ENCODE results near the gene MSANTD4. TPM values are rescaled to one million over a fixed set of nuclear protein-coding genes. Genes with fewer than 3 reads are reported as not detected.
"Not testable (repeated sequence)": the region's sequence is repeated elsewhere in the genome, so short reads cannot be mapped to it uniquely, and the experiment has no call there.

MSANTD4 gene
- polyA plus RNA-seq, 1 donor from 2014 or later = 6.6 TPM

DNA sequence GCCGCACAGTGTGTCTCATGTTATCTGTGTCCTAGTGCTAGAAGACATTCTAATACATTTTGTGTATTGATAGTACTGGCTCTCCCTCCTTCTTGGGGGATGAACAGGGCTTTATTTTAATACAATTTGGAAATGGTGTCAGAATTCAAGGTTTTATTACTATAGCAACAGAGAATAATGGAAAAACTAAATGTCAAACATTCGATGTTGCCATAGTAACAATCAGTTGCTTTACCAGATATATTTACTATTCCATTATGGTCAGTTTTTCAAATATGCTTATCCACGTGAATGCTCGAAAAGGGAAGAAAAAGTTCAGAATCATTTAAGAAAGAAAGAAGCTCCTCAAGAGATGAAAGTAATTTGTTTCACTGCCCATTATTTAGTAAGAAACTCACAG, 8.6 kb upstream of the MSANTD4 start:
- Mint-ChIP-seq H3K36me3 (peaks cover 2% of the 10 kb centered on the region), H3K9me3 (peaks cover 0 to 4% (median 2%) of the 10 kb centered on the region in 3 donors), H3K27me3 (peaks cover 20% of the 10 kb centered on the region), H3K4me3 (no peak overlapping the region), H3K4me1 (no peaks in the 10 kb centered on the region), H3K27ac (no peak overlapping the region)

DNA sequence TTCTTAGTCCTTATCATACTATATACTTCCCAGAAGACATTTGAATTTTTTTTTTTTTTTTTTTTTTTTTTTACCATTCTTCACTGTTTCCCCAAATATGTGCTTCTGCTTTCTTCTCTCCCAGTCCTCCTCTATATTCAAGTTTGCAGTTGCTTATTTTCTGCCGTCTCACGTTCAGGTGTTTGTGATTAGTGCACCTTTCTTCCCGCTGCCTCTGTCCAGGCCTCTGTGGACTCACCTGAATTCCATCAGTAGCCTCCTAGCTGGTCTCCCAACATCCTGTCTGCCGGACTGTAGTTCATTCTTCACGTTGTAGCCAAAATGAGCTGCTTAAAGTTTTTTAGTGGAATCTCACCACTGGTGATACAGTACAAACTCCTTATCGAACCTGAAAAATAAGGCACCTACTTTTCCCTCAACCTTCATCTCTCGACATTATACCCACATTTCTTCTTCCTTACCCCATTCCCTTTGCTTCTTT, 795 bp upstream of the MSANTD4 start:
- H3K27me3 Mint-ChIP-seq = no peaks in the 10 kb centered on the region
- H3K36me3 Mint-ChIP-seq = peaks cover 5% of the 10 kb centered on the region
- peak overlapping the region; percentile 89 to 99 (median 96) for H3K4me3 Mint-ChIP-seq
- H3K27ac Mint-ChIP-seq = peak overlapping the region; percentile 75 to 97 (median 83)
- peaks cover 0 to 4% (median 2%) of the 10 kb centered on the region in 3 donors for H3K9me3 Mint-ChIP-seq
- H3K4me1 Mint-ChIP-seq = peaks cover 24 to 38% (median 34%) of the 10 kb centered on the region in 3 donors

DNA sequence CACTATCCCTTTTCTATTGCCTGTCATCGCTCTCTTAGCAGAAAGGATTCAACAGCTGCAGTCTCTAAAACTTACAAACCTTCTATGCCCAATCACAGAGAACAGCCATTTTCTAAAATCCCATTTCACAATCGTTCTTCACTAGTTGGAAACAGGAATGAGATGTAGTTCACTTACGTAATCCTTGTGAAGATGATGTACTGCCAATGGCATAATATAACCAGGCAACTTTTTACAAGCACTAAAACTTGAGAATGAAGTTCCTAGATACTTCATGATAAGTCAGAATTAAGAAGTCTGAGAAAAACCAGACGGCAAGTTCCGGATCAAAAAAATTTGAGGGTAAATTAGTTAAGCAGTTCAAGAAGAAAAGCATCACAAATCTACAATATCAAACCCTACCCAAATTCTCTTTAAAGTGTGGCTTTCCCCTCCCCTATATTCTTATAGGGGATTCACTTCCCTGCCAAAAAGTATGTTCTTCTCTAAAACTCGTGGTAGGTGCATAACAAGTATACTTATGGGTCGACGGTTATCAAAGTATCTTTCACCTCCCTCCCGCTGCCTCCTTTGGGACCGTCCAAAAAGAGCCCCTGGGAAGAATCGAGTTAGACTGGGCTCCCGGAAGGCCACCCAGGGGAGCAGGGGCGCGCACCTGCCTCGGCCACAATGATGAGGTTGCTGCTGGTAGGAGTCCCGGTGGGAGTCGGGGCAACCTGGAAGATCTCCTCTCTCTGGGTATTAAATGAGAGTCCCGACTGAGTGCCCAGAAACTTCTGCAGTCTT, 666 bp downstream of the MSANTD4 start:
- Mint-ChIP-seq H3K27me3 (no peaks in the 10 kb centered on the region), H3K4me3 (peak overlapping the region; percentile 89 to 99 (median 96)), H3K27ac (peak overlapping the region; percentile 75 to 97 (median 83)), H3K4me1 (peaks cover 30 to 44% (median 38%) of the 10 kb centered on the region in 3 donors), H3K9me3 (no peaks in the 10 kb centered on the region), H3K36me3 (peaks cover 5% of the 10 kb centered on the region)

DNA sequence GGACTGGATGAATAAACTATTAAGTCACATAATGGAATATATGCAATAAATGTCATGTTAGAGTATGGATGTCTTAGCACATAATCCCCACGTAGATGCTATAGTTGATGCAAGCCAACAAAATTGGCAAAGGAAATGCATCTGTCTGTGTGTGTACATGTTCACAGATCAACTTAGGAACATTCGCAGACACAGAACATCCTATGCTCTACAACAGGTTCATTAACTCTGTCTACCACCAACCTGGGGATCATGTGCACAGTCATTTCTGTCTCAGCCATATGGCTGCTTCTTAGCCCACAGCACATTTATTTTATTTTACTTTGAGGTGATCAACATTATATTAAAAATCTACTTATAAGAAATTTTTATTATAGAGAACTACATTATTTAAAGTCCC, 4.9 kb downstream of the MSANTD4 start:
- no peaks in the 10 kb centered on the region for H3K9me3 Mint-ChIP-seq
- peaks cover 29 to 47% (median 47%) of the 10 kb centered on the region in 3 donors for H3K4me1 Mint-ChIP-seq
- H3K27ac Mint-ChIP-seq = no peak overlapping the region
- H3K27me3 Mint-ChIP-seq = no peaks in the 10 kb centered on the region
- peaks cover 10% of the 10 kb centered on the region for H3K36me3 Mint-ChIP-seq
- no peak overlapping the region for H3K4me3 Mint-ChIP-seq

DNA sequence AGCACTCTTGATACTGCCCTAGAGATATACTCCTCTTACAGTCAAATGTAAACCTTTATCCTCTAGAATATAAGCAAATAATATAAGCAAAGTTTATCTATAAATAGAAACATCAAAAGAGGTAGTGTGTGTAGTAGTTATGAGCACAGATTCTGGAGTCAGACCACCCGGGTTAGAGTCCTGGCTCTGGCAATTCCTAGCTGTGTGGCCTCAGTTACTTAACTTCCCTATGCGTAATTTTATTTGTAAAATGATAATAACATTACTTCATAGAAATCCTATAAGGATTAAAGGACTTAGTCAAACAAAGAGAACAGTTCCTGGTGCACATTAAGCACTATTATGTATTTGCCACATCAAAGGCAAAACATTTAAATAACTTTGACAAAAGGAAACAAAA, 7.0 kb downstream of the MSANTD4 start:
- H3K9me3 Mint-ChIP-seq = no peaks in the 10 kb centered on the region
- H3K36me3 Mint-ChIP-seq = peaks cover 14% of the 10 kb centered on the region
- H3K4me1 Mint-ChIP-seq = peaks cover 22 to 43% (median 36%) of the 10 kb centered on the region in 3 donors
- no peak overlapping the region for H3K4me3 Mint-ChIP-seq
- no peaks in the 10 kb centered on the region for H3K27me3 Mint-ChIP-seq
- no peak overlapping the region for H3K27ac Mint-ChIP-seq

DNA sequence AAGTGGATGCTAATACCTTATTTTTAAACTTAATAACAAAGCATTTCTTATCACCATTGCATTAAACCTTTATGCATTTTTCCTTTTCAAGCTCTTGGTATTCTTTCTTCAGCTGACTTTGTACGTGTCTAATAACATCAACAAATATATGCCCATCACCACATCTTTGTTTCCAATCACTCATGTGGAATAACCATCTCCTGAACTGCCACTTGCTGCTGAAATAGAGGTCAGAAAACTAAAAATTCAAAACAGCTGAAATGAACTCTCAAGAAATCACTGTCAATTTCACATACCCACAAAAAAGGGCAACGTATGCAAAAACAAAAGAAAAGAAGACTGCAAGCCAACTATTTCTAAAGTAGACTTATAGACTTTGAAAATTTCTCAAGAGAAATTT, 7.4 kb downstream of the MSANTD4 start:
- H3K4me1 Mint-ChIP-seq = peaks cover 22 to 43% (median 31%) of the 10 kb centered on the region in 3 donors
- peak overlapping the region in 1 of 4 donors; percentile 23 for H3K4me3 Mint-ChIP-seq
- no peaks in the 10 kb centered on the region for H3K27me3 Mint-ChIP-seq
- H3K9me3 Mint-ChIP-seq = peaks cover 0 to 2% (median 0%) of the 10 kb centered on the region in 3 donors
- H3K27ac Mint-ChIP-seq = no peak overlapping the region
- H3K36me3 Mint-ChIP-seq = peaks cover 16% of the 10 kb centered on the region

DNA sequence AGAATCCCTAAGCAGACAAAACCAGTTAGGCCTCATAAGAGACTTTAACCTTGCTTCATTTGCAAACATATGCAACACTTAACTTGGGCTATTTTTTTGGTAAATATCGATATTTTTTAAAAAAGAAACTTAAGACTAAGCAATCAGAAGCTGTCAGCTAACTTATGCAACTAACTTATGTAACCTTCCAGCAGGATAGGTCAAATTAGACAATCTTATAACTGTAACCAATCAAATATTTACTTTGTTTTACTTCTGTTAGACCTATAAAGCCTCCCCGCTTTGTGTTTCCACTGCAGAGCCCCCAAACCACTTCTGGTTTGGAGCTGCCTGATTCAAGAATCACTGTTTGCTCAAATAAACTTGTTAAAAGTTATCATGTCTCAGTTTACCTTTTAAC, 8.0 kb downstream of the MSANTD4 start:
- peaks cover 0 to 3% (median 0%) of the 10 kb centered on the region in 3 donors for H3K9me3 Mint-ChIP-seq
- peaks cover 21 to 43% (median 26%) of the 10 kb centered on the region in 3 donors for H3K4me1 Mint-ChIP-seq
- H3K27ac Mint-ChIP-seq = no peak overlapping the region
- H3K27me3 Mint-ChIP-seq = no peaks in the 10 kb centered on the region
- no peak overlapping the region for H3K4me3 Mint-ChIP-seq
- H3K36me3 Mint-ChIP-seq = peaks cover 17% of the 10 kb centered on the region

DNA sequence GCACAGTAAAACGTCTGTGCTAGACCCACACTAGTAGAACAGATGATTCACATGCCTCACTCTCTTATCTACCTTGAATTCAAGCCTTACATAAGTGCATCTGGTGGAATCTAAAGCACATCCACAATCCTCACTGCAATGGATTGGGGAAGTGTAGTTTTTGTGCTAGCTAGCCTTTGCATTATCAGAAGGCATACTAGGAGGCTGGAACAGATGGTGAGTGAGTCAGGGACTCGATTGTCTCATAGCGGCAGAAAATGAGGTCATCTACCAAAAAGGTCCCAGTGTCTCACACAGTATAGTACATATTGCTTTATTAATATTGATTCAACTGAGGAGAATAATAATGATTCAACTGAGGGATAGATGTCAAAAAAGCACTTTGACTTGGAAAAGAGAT, 9.3 kb downstream of the MSANTD4 start:
- Mint-ChIP-seq H3K9me3 (peaks cover 0 to 3% (median 0%) of the 10 kb centered on the region in 3 donors), H3K27ac (peak overlapping the region in 1 of 3 donors; percentile 13), H3K4me3 (no peak overlapping the region), H3K36me3 (peaks cover 23% of the 10 kb centered on the region), H3K27me3 (no peaks in the 10 kb centered on the region), H3K4me1 (peaks cover 17 to 36% (median 18%) of the 10 kb centered on the region in 3 donors)

DNA sequence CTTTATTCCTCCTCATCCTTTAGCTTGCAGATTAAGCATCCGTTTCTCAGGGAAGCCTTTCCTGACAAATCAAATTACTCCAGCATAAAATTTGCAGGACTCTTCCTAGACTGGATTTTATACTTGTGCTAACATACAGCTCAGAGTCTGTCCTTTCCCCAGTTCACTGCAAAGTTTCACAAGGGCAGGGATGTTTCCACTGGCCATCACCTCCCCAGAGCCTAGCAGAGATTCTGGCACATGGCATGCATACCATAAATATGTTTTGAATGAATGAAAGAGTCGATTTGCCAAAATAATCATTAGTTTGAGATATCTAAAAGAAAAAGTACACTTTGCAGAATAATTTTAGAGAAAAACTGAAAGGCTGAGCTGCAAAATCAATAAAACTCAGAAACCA, 10.6 kb downstream of the MSANTD4 start:
- H3K36me3 Mint-ChIP-seq = peaks cover 33% of the 10 kb centered on the region

DNA sequence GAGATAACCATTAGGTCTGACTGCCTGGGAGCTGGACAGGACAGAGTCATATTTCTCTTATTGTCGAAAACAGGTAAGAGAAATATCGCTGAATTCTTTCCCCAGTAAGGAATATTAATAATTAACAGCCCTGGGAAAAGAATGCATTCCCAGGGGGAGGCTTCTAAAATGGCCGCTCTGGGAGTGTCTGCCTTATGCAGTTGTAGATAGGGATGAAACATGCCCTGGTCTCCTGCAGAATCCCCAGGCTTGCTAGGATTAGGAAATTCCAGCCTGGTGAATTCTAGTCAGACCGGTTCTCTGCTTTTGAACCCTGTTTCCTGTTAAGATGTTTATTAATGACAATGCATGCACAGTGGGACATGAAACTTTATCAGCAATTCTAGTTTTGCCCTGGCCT, 18.9 kb downstream of the MSANTD4 start:
- H3K4me3 Mint-ChIP-seq, H3K27ac Mint-ChIP-seq, H3K4me1 Mint-ChIP-seq, H3K27me3 Mint-ChIP-seq: not testable (repeated sequence)
- Mint-ChIP-seq H3K9me3 (peaks cover 0 to 12% (median 4%) of the 10 kb centered on the region in 3 donors), H3K36me3 (peaks cover 31% of the 10 kb centered on the region)

More for the DNA sequence above, 10.6 kb downstream of the MSANTD4 start:
- Mint-ChIP-seq H3K4me1 (peaks cover 13 to 34% (median 14%) of the 10 kb centered on the region in 3 donors), H3K27me3 (no peaks in the 10 kb centered on the region), H3K4me3 (no peak overlapping the region), H3K9me3 (peaks cover 0 to 3% (median 0%) of the 10 kb centered on the region in 3 donors), H3K27ac (peak overlapping the region in 1 of 3 donors; percentile 73)

DNA sequence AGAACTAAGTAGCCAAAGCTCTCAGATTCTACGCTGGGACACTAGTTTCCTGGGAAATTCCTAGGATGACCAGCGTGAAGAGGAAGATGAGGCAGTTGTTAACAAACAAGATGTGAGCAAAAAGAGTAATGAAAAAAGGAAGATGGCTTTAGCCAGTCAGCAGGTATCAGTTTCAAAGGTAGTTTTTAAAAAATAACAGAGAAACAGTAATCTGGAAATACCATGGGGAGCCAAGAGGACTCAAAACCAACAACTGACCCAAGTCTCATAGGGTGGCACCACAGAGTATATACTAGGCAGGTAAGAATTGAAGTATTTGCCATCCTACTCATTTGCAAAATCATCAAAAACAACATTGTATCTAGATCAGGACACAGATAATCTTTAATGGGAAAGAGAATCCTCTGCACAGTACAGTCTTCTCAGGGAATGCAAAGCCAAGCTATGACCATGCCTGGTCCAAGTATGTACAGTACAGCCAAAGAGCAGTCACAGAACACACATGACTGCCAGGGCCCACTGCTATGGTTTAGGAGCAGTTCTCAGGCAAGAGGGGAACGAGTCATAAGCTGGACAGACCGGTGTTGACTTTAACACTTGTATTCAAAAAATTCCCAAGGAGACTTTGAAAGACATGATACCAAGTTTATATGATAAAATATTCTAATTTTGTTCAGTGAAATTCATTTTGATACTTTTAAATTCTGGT, 20.6 kb downstream of the MSANTD4 start:
- Mint-ChIP-seq H3K4me1 (peaks cover 0 to 12% (median 7%) of the 10 kb centered on the region in 3 donors), H3K4me3 (peak overlapping the region in 1 of 4 donors; percentile 1), H3K9me3 (peaks cover 0 to 12% (median 4%) of the 10 kb centered on the region in 3 donors), H3K27me3 (no peaks in the 10 kb centered on the region), H3K27ac (no peak overlapping the region), H3K36me3 (peaks cover 20% of the 10 kb centered on the region)

DNA sequence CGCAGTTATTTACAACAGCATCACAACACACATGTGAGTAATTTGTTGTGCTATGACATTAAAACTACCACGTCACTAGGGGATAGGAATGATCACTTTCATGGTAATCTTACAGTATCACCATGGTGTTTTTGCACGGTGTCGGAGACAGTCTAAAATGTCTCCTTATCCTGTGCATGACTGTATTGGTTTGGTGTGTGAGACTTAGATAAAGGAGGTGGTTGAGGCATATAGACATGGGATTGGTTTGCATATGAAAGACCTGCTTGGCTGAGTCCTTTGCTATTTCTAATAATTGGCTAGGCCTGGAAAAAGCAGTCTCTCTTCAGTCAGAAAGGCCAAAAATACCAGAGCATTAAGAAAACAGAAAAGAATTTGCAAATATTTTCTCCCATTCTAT, 30.2 kb downstream of the MSANTD4 start:
- Mint-ChIP-seq H3K4me1 (no peaks in the 10 kb centered on the region), H3K4me3 (no peak overlapping the region), H3K27ac (no peak overlapping the region), H3K9me3 (peaks cover 0 to 6% (median 2%) of the 10 kb centered on the region in 3 donors), H3K27me3 (no peaks in the 10 kb centered on the region), H3K36me3 (peaks cover 17% of the 10 kb centered on the region)

DNA sequence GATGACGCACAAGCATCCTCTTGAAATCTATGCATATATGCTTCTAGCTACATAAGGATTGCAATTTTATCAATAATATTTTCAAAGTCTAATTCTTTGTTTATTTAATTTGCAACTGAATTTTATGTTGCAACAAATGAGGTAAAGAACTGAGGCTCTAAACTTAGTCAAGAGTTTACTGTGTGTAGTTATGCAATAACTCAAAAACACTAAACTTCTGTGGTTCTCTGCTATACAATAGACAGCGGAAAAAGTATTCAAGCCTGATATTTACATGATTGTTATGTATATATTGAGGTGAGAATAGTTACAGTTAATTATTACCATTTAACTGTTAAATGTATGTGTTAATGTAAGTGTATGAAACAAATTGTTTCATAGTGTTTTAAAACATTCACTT, 32.9 kb downstream of the MSANTD4 start:
- H3K4me1 Mint-ChIP-seq = no peaks in the 10 kb centered on the region
- peaks cover 10% of the 10 kb centered on the region for H3K36me3 Mint-ChIP-seq
- no peak overlapping the region for H3K27ac Mint-ChIP-seq
- no peak overlapping the region for H3K4me3 Mint-ChIP-seq
- H3K27me3 Mint-ChIP-seq = no peaks in the 10 kb centered on the region
- H3K9me3 Mint-ChIP-seq = peaks cover 0 to 6% (median 2%) of the 10 kb centered on the region in 3 donors

DNA sequence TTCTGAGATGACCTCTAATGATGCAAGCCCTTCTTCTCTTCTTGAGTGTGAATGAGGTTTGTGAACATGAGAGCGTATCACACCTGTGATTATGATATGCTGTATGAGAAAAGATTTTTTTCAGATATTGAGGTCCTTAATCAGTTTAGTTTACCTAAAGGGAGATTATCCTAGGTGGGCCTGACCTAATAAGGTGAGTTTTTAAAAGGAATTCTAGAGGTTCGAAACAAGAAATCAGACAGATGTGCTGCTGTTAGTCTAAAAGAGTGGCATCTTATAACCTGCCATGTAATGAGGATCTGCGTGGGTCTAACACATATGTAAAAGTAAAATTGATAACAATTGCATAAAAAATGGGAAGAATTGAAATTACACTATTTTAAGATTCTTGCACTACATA, 33.8 kb downstream of the MSANTD4 start:
- peaks cover 4% of the 10 kb centered on the region for H3K36me3 Mint-ChIP-seq
- no peaks in the 10 kb centered on the region for H3K27me3 Mint-ChIP-seq
- H3K9me3 Mint-ChIP-seq = peaks cover 0 to 2% (median 0%) of the 10 kb centered on the region in 3 donors
- H3K4me1 Mint-ChIP-seq = no peaks in the 10 kb centered on the region
- no peak overlapping the region for H3K27ac Mint-ChIP-seq
- no peak overlapping the region for H3K4me3 Mint-ChIP-seq

DNA sequence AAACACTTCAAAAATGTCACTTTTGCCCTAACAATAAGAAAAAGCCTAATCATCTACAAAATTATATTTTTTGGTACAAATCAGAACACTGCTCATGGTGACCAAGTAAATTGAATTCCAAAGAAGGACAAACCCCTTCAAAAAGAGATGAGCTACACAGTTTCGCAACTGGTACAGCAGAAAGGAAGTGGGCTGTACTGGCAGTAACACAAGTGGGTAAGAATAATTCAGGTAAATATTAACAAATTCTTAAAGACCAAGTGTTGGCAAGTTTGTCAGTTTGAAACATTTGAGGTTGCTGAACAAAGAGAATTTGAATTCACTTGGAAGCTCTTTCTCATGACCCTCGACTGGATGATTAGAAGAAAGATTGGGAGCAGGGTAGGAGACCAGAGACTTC, 35.5 kb downstream of the MSANTD4 start:
- no peak overlapping the region for H3K27ac Mint-ChIP-seq

More for the DNA sequence above, 35.5 kb downstream of the MSANTD4 start:
- no peak overlapping the region for H3K4me3 Mint-ChIP-seq
- no peaks in the 10 kb centered on the region for H3K4me1 Mint-ChIP-seq
- no peaks in the 10 kb centered on the region for H3K9me3 Mint-ChIP-seq
- H3K36me3 Mint-ChIP-seq = peaks cover 3% of the 10 kb centered on the region
- H3K27me3 Mint-ChIP-seq = no peaks in the 10 kb centered on the region

Measured in IgD-negative memory B cell (primary cell).